HepG2 (cell line): ENCODE data around the gene STK11. TPM values are rescaled to one million over a fixed set of nuclear protein-coding genes. Genes with fewer than 3 reads are reported as not detected.

Experiments
- ATM ChIP-seq: fragments of 450-650 bp; IDR thresholded peaks from 2 replicates; pipeline ENCODE4 v1.7.1; 2017; ENCODE audit warnings: mild to moderate bottlenecking, borderline replicate concordance
- DR1 ChIP-seq: sonication (generic); formaldehyde crosslinking; IDR thresholded peaks from 2 replicates; pipeline ENCODE4 v1.8.0; 2021; ENCODE audit warnings: mild to moderate bottlenecking, missing genetic modification reagents, inconsistent platforms
- EP300 ChIP-seq, 3 experiments: sonication (generic) in 1 of 3; formaldehyde crosslinking in 1 of 3; IDR thresholded peaks; 2 replicates each; pipeline versions ENCODE4 v1.5.1 to v1.6.1; 2011 to 2020; ENCODE audit warnings: low read depth in 2 of 3, low read length in 2 of 3, borderline replicate concordance in 1 of 3, improper control_type of control experiment in 1 of 3, mild to moderate bottlenecking in 1 of 3, missing genetic modification reagents in 1 of 3, moderate library complexity in 1 of 3
- GABPA ChIP-seq, 2 experiments: IDR thresholded peaks; 2 replicates each; pipeline ENCODE4 v1.6.1; 2011 to 2016; ENCODE audit warnings: low read depth in 2 of 2, low read length in 1 of 2, missing biosample characterization in 1 of 2, missing genetic modification characterization in 1 of 2
- HMG20A ChIP-seq: IDR thresholded peaks from 2 replicates; pipeline ENCODE4 v1.6.1; 2016; ENCODE audit warnings: borderline replicate concordance
- KLF15 ChIP-seq: sonication (generic); formaldehyde crosslinking; IDR thresholded peaks from 2 replicates; pipeline ENCODE4 v1.8.1; 2023; ENCODE audit warnings: borderline replicate concordance, mild to moderate bottlenecking, inconsistent platforms, missing genetic modification reagents, mixed read lengths
- SP140L ChIP-seq: sonication (generic); formaldehyde crosslinking; IDR thresholded peaks from 2 replicates; pipeline ENCODE4 v1.4.0; 2020; ENCODE audit warnings: missing genetic modification reagents, borderline replicate concordance
- YY1 ChIP-seq: IDR thresholded peaks from 2 replicates; pipeline ENCODE4 v1.6.1; 2011; ENCODE audit warnings: low read length, low read depth, moderate library complexity, mild to moderate bottlenecking; ENCODE audit not compliant: insufficient read depth, insufficient replicate concordance
- ZBTB42 ChIP-seq: sonication (generic); formaldehyde crosslinking; IDR thresholded peaks from 2 replicates; pipeline ENCODE4 v1.5.0; 2020; ENCODE audit warnings: mild to moderate bottlenecking, missing genetic modification reagents
- ZNF136 ChIP-seq: sonication (generic); formaldehyde crosslinking; IDR thresholded peaks from 2 replicates; pipeline ENCODE4 v1.8.1; 2022; ENCODE audit warnings: low read depth, mild to moderate bottlenecking, moderate library complexity, missing genetic modification reagents
- ZNF207 ChIP-seq: fragments of 450-650 bp; IDR thresholded peaks from 2 replicates; pipeline ENCODE4 v1.6.1; 2016; ENCODE audit warnings: antibody characterized with exemption, borderline replicate concordance
- polyA plus RNA-seq, 8 experiments: library from polyadenylated mRNA; depleted of rRNA in 3 of 8; stranded (reverse) in 7 of 8; unstranded in 1 of 8; fragments of >200 nt; fragmentation: Illumina TruSeq in 4 of 8; extraction: Trizol in 4 of 8; gene quantifications; 2 replicates each; pipeline versions ENCODE4 v1.2.1 to v1.2.3, GENCODE V29; 2011 to 2016; ENCODE audit warnings: low read depth in 4 of 8, missing spikeins in 1 of 8, mixed read lengths in 1 of 8; ENCODE audit not compliant: insufficient read depth in 1 of 8
- total RNA-seq, 5 experiments: library from RNA; depleted of rRNA; stranded (reverse); fragments of >200 nt; fragmentation: Illumina TruSeq; extraction: Trizol; gene quantifications; 2 replicates each; pipeline ENCODE4 v1.2.3, GENCODE V29; 2016; ENCODE audit warnings: low read depth in 1 of 5
- TF ChIP-seq, protein P1 (sequence below): IDR thresholded peaks from 2 replicates; pipeline ENCODE4 v1.6.1; 2016; ENCODE audit warnings: missing compliant biosample characterization, missing genetic modification reagents, borderline replicate concordance
- TF ChIP-seq, protein P2 (sequence below), 2 experiments: sonication (generic) in 1 of 2; formaldehyde crosslinking in 1 of 2; IDR thresholded peaks; 2 replicates each; pipeline versions ENCODE4 v1.4.0 to v1.6.1; 2016 to 2020; ENCODE audit warnings: borderline replicate concordance in 1 of 2, low read depth in 1 of 2, mild to moderate bottlenecking in 1 of 2, missing genetic modification reagents in 1 of 2
- TF ChIP-seq, protein P3 (sequence below): sonication (generic); formaldehyde crosslinking; IDR thresholded peaks from 2 replicates; pipeline ENCODE4 v1.5.0; 2020; ENCODE audit warnings: missing genetic modification reagents
- TF ChIP-seq, protein P4 (sequence below), 2 experiments: IDR thresholded peaks; 2 replicates each; pipeline ENCODE4 v1.6.1; 2011 to 2012; ENCODE audit warnings: low read length in 2 of 2, borderline replicate concordance in 1 of 2, low read depth in 1 of 2, mild to moderate bottlenecking in 1 of 2, moderate library complexity in 1 of 2

The STK11 gene
- total and polyA plus RNA-seq, 2 of the 13 experiments (the other 11 are each of a cell fraction or from before 2014, with no cell fraction given) = 27.5 to 43.6 TPM

DNA sequence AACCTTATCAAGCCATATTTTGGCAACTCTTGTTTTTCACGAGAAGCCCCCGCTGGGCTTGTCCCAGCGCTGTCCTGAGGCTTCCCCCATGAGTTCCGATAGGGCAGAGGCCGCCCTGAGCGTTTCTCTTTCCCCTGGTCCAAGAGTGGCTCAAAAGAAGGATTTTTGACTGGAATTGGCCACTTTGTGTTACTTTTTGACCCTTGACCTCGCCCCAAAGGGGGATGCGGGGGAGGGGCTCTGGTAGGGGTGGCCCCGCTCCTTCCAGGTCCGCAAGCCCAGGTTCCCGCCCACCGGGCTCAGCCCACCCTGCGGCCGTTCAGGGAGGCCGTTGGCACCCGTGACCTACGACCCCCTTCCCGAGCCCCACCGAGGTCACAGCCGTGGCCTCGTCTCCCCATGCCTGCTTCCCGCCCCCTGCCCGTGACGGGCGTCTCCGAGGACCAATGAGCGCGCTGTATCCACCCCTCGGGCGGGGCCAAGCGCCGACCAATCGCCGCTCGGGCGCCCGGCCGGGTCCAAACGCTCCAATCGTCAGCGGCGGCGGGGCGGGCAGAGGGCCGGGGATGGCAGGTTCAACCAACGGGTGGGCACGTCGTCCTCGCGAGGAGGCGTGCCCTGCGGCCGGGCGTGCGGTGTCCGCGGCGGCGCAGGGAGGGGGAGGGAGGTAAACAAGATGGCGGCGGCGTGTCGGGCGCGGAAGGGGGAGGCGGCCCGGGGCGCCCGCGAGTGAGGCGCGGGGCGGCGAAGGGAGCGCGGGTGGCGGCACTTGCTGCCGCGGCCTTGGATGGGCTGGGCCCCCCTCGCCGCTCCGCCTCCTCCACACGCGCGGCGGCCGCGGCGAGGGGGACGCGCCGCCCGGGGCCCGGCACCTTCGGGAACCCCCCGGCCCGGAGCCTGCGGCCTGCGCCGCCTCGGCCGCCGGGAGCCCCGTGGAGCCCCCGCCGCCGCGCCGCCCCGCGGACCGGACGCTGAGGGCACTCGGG lies at the start of gene STK11 (continued):
- TF ChIP-seq EP300 (IDR thresholded peaks at IDR 0.05; ENCODE audit: low read depth in 2 of 2, low read length in 2 of 2) (no peak; a peak in 1 of 4 replicates), EP300 (CRISPR knock-in tag; IDR thresholded peaks at IDR 0.05; ENCODE audit: borderline replicate concordance) (no peak; the same call in 1 of the 2 replicates), ZNF207 (no peak), ATM (no peak), ZBTB42 (CRISPR knock-in tag) (no peak), KLF15 (CRISPR knock-in tag) (no peak), YY1 (peak; percentile 95), SP140L (no peak), GABPA (IDR thresholded peaks at IDR 0.05; ENCODE audit: low read depth, low read length) (no peak), GABPA (CRISPR knock-in tag; IDR thresholded peaks at IDR 0.05; ENCODE audit: low read depth) (peak; percentile 26; the same call in 1 of the 2 replicates), HMG20A (CRISPR knock-in tag) (no peak), ZNF136 (CRISPR knock-in tag) (no peak), DR1 (CRISPR knock-in tag) (0 out of 2 replicates have a peak, but pooled peaks have one; percentile 24)
- TF ChIP-seq, protein P1, sequence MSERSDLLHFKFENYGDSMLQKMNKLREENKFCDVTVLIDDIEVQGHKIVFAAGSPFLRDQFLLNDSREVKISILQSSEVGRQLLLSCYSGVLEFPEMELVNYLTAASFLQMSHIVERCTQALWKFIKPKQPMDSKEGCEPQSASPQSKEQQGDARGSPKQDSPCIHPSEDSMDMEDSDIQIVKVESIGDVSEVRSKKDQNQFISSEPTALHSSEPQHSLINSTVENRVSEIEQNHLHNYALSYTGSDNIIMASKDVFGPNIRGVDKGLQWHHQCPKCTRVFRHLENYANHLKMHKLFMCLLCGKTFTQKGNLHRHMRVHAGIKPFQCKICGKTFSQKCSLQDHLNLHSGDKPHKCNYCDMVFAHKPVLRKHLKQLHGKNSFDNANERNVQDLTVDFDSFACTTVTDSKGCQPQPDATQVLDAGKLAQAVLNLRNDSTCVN = no peak
- TF ChIP-seq, protein P2, sequence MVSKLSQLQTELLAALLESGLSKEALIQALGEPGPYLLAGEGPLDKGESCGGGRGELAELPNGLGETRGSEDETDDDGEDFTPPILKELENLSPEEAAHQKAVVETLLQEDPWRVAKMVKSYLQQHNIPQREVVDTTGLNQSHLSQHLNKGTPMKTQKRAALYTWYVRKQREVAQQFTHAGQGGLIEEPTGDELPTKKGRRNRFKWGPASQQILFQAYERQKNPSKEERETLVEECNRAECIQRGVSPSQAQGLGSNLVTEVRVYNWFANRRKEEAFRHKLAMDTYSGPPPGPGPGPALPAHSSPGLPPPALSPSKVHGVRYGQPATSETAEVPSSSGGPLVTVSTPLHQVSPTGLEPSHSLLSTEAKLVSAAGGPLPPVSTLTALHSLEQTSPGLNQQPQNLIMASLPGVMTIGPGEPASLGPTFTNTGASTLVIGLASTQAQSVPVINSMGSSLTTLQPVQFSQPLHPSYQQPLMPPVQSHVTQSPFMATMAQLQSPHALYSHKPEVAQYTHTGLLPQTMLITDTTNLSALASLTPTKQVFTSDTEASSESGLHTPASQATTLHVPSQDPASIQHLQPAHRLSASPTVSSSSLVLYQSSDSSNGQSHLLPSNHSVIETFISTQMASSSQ (IDR thresholded peaks at IDR 0.05; ENCODE audit: low read depth) = no peak
- TF ChIP-seq, protein P2 (CRISPR knock-in tag; IDR thresholded peaks at IDR 0.05; ENCODE audit: borderline replicate concordance) = peak; percentile 38; the same call in 1 of the 2 replicates
- TF ChIP-seq, protein P3, sequence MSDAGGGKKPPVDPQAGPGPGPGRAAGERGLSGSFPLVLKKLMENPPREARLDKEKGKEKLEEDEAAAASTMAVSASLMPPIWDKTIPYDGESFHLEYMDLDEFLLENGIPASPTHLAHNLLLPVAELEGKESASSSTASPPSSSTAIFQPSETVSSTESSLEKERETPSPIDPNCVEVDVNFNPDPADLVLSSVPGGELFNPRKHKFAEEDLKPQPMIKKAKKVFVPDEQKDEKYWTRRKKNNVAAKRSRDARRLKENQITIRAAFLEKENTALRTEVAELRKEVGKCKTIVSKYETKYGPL = no peak
- TF ChIP-seq, protein P4, sequence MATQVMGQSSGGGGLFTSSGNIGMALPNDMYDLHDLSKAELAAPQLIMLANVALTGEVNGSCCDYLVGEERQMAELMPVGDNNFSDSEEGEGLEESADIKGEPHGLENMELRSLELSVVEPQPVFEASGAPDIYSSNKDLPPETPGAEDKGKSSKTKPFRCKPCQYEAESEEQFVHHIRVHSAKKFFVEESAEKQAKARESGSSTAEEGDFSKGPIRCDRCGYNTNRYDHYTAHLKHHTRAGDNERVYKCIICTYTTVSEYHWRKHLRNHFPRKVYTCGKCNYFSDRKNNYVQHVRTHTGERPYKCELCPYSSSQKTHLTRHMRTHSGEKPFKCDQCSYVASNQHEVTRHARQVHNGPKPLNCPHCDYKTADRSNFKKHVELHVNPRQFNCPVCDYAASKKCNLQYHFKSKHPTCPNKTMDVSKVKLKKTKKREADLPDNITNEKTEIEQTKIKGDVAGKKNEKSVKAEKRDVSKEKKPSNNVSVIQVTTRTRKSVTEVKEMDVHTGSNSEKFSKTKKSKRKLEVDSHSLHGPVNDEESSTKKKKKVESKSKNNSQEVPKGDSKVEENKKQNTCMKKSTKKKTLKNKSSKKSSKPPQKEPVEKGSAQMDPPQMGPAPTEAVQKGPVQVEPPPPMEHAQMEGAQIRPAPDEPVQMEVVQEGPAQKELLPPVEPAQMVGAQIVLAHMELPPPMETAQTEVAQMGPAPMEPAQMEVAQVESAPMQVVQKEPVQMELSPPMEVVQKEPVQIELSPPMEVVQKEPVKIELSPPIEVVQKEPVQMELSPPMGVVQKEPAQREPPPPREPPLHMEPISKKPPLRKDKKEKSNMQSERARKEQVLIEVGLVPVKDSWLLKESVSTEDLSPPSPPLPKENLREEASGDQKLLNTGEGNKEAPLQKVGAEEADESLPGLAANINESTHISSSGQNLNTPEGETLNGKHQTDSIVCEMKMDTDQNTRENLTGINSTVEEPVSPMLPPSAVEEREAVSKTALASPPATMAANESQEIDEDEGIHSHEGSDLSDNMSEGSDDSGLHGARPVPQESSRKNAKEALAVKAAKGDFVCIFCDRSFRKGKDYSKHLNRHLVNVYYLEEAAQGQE (IDR thresholded peaks at IDR 0.05; ENCODE audit: borderline replicate concordance in 1 of 2, low read depth in 1 of 2, low read length in 2 of 2) = no peak
